Endometrial microvascular endothelial cells (primary cell): Measurements from ENCODE around the gene CEP20. TPM values are rescaled to one million over a fixed set of nuclear protein-coding genes. Genes with fewer than 3 reads are reported as not detected.
"Not testable (repeated sequence)": the region's sequence is repeated elsewhere in the genome, so short reads cannot be mapped to it uniquely, and the experiment has no call there.

Experiments
- in situ Hi-C: cut with HindIII; loops from 2 replicates; pipeline ENCODE4 v1.10.0; 2017; ENCODE audit warnings: low sequenced_read_pairs, low pct_unique_long_range_greater_than_20kb; ENCODE audit errors: inconsistent ontology term
- total RNA-seq: library from RNA; depleted of rRNA; stranded (reverse); fragments of >200 nt; gene quantifications from one replicate; pipeline ENCODE4 v1.2.3, GENCODE V29; 2015; ENCODE audit errors: inconsistent ontology term

CEP20 gene
- total RNA-seq, 1 donor from 2014 or later = 36.1 TPM

DNA sequence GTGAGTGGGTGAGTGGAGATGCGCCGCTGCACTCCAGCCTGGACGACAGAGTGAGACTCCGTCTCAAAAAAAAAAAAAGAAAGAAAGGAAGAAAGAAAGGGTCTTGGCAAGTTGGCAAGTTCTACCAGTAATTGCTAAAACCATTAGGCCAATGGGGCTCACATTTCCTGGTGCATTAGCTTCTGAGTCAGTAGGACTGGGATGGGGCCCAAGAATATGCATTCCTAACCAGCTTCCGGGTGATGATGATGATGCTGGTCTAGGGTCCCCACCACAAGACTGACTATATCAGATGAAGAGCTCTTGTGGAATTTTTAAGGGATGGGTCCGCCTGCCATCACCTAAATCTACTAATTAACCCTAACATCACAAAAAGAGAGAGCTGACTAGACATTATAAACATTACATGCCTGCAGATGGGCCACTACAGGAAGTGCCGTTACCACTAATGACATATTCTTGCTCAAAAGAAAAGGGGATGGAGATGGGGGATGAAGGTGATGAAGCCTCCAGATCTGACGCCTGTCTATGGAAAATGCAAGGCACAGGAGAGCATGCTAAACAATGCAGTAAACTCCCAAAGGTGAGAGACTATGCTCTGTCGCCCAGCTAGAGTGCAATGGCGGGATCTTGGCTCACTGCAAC, 44.6 kb downstream of the CEP20 start:
- in situ Hi-C loops = no loop called here

DNA sequence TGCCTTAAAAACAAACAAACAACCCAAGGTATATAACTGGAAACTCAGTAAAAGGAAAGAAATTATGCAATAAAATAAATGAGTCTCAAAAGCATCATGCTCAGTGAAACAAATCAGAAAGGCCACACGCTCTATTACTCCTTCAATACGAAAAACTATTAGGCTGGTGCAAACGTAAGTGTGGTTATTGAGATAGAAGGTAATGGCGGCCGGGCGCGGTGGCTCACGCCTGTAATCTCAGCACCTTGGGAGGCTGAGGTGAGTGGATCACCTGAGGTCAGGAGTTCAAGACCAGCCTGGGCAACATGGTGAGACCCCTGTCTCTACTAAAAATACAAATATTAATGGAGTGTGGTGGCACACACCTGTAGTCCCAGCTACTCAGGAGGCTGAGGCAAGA, 49.2 kb downstream of the CEP20 start:
- in situ Hi-C loops = not testable (repeated sequence)

GRCh38 chr16:15837761-15838160, 50.6 kb downstream of the CEP20 start:
- in situ Hi-C loops = no loop called here

DNA sequence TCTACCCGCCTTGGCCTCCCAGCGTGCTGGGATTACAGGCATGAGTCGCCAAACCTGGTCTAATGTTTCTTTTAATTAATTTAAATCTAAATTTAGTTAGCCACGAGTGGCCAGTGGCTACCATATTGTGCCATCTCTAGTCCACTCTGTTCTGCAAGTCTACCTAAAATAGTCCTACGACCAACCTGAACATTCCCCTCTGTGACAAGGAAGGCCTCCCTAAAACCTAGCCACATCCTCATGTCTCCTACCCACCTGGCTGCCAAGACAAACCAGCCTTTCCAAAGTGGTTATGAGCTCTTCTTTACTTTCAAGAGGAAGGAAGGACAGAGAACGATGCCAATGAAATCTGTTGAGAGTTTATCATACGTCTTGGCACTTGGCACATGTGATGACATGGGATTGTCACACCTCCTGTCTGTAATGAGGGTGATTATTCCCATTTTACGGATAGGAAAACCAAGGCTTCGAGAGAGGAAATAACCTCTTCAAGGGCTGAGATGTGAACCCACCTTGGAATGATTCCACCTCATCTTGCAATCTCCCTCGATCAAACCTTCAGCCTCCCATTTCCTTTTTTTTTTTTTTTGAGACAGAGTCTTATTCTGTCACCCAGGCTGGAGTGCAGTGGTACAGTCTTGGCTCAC, 51.3 kb downstream of the CEP20 start:
- in situ Hi-C loops = no loop called here

- in situ Hi-C loops = no loop called here
Observed at GRCh38 chr16:15836074-15836473, 52.3 kb downstream of the CEP20 start.

GRCh38 chr16:15835136-15835878, 53.1 kb downstream of the CEP20 start:
- in situ Hi-C loops = no loop called here

DNA sequence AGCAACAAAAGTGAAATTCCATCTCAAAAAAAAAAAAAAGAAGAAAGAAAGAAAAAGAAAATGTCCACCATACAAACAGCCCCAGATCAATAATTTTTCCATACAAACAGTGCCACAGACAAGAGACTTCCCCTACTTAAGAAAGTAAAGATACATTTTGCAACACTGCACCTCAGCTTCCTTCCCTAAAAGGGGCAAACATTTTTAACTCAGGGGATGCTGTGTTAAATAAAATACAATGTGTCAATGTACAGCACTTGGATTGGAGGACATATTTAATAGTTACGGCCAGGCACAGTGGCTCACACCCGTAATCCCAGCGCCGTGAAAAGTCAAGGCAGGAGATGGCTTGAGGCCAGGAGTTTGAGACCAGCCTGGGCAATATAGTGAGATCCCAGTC, 53.9 kb downstream of the CEP20 start:
- in situ Hi-C loops = no loop called here

GRCh38 chr16:15833541-15833940, 54.9 kb downstream of the CEP20 start:
- in situ Hi-C loops = no loop called here

GRCh38 chr16:15832241-15832640, 56.2 kb downstream of the CEP20 start:
- in situ Hi-C loops = no loop called here

DNA sequence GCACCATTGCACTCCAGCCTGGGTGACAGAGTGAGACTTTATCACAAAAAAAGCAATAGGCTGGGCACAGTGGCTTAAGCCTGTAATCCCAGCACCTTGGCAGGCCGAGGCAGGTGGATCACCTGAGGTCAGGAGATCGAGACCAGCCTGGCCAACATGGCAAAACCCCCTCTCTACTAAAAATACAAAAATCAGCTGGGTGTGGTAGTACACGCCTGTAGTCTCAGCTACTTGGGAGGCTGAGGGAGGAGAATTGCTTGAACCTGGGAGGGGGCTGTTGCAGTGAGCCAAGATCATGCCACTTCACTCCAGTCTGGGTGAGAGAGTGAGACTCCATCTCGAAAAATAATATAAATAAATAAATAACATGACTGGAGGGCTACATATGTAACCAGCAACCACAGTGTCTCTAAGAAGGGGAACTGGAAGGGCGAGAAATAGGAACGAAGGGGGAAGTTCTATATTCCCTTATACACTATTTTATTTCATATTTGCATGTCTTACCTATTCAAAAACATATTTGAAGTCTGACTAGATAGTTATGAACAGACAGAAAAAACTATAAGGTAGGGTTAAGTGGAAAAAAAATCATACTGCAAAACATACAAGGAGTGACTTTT, 57.5 kb downstream of the CEP20 start:
- in situ Hi-C loops = no loop called here

DNA sequence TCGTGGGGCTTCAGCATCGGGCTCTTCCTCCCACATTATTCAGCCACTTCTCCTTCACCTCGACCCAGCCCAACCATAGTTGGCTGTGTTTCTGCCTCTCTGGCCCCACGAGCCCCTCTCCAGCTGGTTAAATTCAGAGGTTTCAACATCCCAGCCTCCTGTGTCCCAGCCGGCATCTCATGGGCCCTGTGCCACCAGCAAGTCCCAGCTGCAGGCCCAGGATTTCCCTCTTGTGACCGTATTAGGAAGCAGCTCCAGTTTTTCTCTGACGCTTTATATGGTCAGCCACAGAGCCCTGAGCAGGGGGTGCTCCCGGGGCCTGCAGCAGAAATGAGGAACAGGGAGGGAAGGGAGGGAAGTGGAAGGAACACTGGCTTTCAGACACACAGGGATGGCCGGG, 58.9 kb downstream of the CEP20 start:
- in situ Hi-C loops = no loop called here

- in situ Hi-C loops = no loop called here
Observed at GRCh38 chr16:15827709-15828343, 60.6 kb downstream of the CEP20 start.

GRCh38 chr16:15827299-15827698, 61.1 kb downstream of the CEP20 start:
- in situ Hi-C loops = no loop called here

DNA sequence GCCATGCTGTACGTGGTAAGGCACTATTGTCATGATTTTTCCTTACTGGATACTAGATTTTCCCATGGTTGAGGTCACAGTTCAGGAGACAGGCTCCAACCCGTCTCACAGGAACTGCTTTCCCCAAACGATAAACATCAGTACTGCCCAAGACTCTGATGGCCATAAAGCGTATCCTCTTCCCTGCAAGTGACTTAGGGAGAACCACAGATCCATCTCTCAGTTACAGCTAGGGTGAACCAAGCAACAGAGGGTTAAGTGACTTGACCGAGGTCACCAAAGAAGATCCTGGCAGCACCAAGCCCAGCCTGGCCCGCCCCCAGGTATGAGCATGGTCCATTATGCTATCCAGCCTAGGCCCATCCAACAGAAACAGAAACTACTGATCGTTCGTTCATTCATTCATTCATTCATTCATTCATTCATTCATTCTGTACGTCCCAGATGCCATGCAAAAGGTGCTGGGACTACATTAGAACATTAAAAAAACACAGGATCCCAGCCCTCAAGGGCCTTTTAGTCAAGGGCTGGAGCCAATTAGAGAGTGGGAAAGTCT, 62.6 kb downstream of the CEP20 start:
- in situ Hi-C loops = no loop called here

GRCh38 chr16:15822957-15823356, 65.4 kb downstream of the CEP20 start:
- in situ Hi-C loops = no loop called here

- in situ Hi-C loops = no loop called here
Observed at GRCh38 chr16:15820837-15821236, 67.6 kb downstream of the CEP20 start.

GRCh38 chr16:15819046-15819445, 69.4 kb downstream of the CEP20 start:
- in situ Hi-C loops = no loop called here

DNA sequence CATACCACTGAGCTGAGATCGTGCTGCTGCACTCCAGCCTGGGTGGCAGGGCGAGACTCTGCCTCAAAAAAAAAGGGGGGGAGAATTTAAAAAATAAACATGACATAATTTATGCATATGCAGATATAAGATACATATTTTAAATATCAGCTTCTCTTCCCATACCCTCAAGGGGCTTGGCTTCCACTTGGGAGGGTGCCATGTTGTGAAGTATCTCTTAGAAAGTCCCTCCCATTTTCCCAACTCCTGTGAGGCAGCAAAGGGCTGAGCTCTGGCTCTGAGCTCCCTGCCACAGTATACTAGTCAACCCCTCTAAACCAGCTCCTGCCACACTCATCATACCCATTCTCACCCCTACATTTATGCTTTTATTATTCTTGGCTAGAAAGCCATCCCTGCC, 71.0 kb downstream of the CEP20 start:
- in situ Hi-C loops = no loop called here

DNA sequence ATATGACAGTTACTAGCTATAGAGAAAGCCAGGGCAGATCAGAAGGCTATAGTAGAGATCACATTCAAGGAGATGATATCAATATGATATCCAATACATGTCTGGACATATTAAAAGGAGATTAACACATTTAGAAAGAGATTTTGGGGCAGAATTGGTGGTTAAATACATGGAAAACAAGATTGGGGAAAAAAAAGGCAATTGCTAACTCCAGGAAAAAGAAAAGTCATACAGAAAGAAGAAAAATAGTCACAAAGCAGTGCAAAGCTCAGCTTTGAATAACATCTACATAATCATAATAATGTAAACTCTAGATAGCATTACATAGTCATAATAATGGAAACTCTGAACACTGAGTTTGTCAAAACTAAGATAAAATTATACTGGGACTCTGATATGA, 72.2 kb downstream of the CEP20 start:
- in situ Hi-C loops = no loop called here
